Bronchial epithelial cell (primary cell): ENCODE data around the gene ISCA2. TPM values are rescaled to one million over a fixed set of nuclear protein-coding genes. Genes with fewer than 3 reads are reported as not detected.
A peak's percentile ranks its signal among the peaks of the same experiment; 100 is the strongest.

Source experiments
- DNase-seq: peaks from one replicate; pipeline ENCODE4 v3.0.0-alpha.2; 2010; ENCODE audit warnings: low read depth
- FAIRE-seq: peaks from 2 replicates; lab custom pipeline; 2011; peaks lifted over from hg19 to GRCh38; lab: Jason Lieb, UNC
- H3K27me3 ChIP-seq: 2 replicates; pipeline ENCODE4 v1.5.1; 2011; ENCODE audit warnings: low read length; ENCODE audit not compliant: control insufficient read depth, insufficient read depth
- H3K36me3 ChIP-seq: 2 replicates; pipeline ENCODE4 v1.5.1; 2011; ENCODE audit warnings: low read length; ENCODE audit not compliant: control insufficient read depth, insufficient read depth
- H3K4me3 ChIP-seq: 2 replicates; pipeline ENCODE4 v1.5.1; 2011; ENCODE audit warnings: mild to moderate bottlenecking, low read depth, low read length, control low read depth
- total RNA-seq: library from RNA; depleted of rRNA; stranded (reverse); fragments of >200 nt; gene quantifications from 2 replicates; pipeline ENCODE4 v1.2.1, GENCODE V29; 2014
- TF ChIP-seq, protein P1 (sequence below): IDR thresholded peaks from 2 replicates; pipeline ENCODE4 v1.5.1; 2011; ENCODE audit warnings: mild to moderate bottlenecking, moderate library complexity, low read length, control low read depth, inconsistent platforms; ENCODE audit not compliant: insufficient read depth, severe bottlenecking

The ISCA2 gene
- total RNA-seq, 1 donor from 2014 or later: 11.3 TPM

- Histone ChIP-seq H3K27me3 (no peaks in the 10 kb centered on the region), H3K4me3 (no peak overlapping the region), H3K36me3 (peaks cover 8% of the 10 kb centered on the region)
- TF ChIP-seq, protein P1, sequence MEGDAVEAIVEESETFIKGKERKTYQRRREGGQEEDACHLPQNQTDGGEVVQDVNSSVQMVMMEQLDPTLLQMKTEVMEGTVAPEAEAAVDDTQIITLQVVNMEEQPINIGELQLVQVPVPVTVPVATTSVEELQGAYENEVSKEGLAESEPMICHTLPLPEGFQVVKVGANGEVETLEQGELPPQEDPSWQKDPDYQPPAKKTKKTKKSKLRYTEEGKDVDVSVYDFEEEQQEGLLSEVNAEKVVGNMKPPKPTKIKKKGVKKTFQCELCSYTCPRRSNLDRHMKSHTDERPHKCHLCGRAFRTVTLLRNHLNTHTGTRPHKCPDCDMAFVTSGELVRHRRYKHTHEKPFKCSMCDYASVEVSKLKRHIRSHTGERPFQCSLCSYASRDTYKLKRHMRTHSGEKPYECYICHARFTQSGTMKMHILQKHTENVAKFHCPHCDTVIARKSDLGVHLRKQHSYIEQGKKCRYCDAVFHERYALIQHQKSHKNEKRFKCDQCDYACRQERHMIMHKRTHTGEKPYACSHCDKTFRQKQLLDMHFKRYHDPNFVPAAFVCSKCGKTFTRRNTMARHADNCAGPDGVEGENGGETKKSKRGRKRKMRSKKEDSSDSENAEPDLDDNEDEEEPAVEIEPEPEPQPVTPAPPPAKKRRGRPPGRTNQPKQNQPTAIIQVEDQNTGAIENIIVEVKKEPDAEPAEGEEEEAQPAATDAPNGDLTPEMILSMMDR: no peak
- FAIRE-seq (no peak), DNase-seq (no peak)
These were observed 7.4 kb upstream of the ISCA2 start for GRCh38 chr14:74486164-74486563.

DNA sequence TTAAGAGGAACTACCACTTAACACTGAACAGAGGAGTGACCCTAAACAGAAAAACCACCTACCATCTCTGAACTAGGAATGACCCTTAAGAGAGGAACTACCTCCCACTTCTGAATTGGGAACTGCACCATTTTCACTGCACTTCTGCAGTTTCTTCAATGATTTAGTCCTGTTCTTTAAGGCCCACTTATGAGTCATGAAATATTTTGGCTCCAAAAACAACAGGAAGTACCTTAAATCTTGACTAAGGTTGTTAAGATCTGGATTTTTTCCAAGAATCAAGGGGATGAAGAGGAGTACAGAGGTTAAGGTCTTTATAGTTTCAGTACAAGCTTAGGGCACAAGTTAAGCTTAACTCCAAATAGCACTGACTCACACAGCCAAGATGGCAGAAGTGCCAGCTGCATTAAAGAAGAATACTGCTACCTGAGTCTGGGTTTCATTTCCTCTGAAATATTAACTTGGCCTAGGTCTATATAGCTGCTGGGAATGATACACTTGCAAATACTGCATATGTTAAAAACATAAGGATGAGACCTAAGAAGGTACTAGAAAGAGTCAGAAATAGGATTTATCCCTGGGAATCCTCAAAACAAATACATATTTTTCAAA, 4.7 kb upstream of the ISCA2 start:
- peaks cover 5% of the 10 kb centered on the region for H3K36me3 ChIP-seq
- no peak overlapping the region for H3K4me3 ChIP-seq
- FAIRE-seq: no peak
- TF ChIP-seq, protein P1: no peak
- peak; percentile 61 for DNase-seq
- H3K27me3 ChIP-seq: no peaks in the 10 kb centered on the region

- Histone ChIP-seq H3K27me3 (no peaks in the 10 kb centered on the region), H3K4me3 (no peak overlapping the region), H3K36me3 (peaks cover 5% of the 10 kb centered on the region)
- DNase-seq: no peak
- TF ChIP-seq, protein P1: no peak
- FAIRE-seq: no peak
These were observed 3.1 kb upstream of the ISCA2 start for GRCh38 chr14:74490486-74490885.

GRCh38 chr14:74491956-74492775, 1.4 kb upstream of the ISCA2 start:
- H3K27me3 ChIP-seq: no peaks in the 10 kb centered on the region
- H3K4me3 ChIP-seq: peak overlapping the region; percentile 88
- peak; percentile 49 for DNase-seq
- TF ChIP-seq, protein P1: peak; percentile 32
- FAIRE-seq: no peak
- H3K36me3 ChIP-seq: peaks cover 3% of the 10 kb centered on the region

DNA sequence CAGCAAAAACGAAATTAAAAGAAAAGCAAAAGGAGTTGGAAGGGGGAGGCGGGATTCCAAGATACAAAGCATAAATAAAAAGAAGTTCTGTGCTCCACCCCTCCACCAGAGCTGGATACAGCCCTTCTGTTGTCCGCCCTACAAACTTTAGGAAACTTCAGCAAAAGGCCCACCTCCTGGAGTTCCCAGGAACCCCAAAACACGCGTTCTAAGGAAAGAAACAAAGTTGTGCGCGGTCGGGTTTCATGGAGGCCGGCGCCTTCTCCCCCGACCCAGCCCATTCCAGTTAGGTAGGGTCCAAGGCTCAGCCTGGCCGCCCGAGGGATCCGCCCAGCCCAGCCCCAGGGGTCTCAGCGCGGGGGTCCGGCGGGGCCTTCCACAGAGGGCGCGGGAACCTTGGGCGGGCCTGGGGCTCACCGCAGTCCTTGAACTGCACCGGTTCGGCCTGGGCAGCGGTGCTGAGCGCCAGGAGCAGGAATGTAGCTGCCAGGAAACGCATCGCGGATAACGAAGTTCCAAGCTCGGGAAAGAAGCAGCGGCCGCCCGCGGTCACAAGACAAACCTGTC, 706 bp upstream of the ISCA2 start, which contains the start of gene NPC2:
TSS of gene NPC2 (minus strand) at position 530 of the 567 bp plus-strand sequence. CDS start at position 499, 31 bp downstream.
- Histone ChIP-seq H3K4me3 (peak within 1 kb of the TSS; percentile 88), H3K27me3 (no peaks in the 10 kb centered on the region), H3K36me3 (peaks cover 2% of the 10 kb centered on the region)
- DNase-seq (no peak), FAIRE-seq (no peak)
- TF ChIP-seq, protein P1: no peak
